Neuronal stem cell (in vitro differentiated cells): ENCODE measurements around the gene SERPINA3.

ENCODE experiments used
- DNase-seq: peaks from one replicate; pipeline ENCODE4 v3.0.0-alpha.2; 2013; ENCODE audit warnings: low spot score
- H2AFZ ChIP-seq: one replicate; pipeline ENCODE4 v1.6.1; 2013; ENCODE audit warnings: mild to moderate bottlenecking, low read length, inconsistent platforms
- H2AK5ac ChIP-seq: 2 replicates; pipeline ENCODE4 v1.6.1; 2013; ENCODE audit warnings: low read depth, mild to moderate bottlenecking, inconsistent platforms, low read length, moderate library complexity, mixed read lengths
- H2BK120ac ChIP-seq: 2 replicates; pipeline ENCODE4 v1.6.1; 2013; ENCODE audit warnings: low read depth, mild to moderate bottlenecking, inconsistent platforms, low read length, moderate library complexity, mixed read lengths
- H2BK12ac ChIP-seq: one replicate; pipeline ENCODE4 v1.6.1; 2013; ENCODE audit warnings: low read length, inconsistent platforms
- H2BK15ac ChIP-seq: 2 replicates; pipeline ENCODE4 v1.6.1; 2013; ENCODE audit warnings: mild to moderate bottlenecking, low read length, inconsistent platforms, mixed read lengths
- H2BK5ac ChIP-seq: one replicate; pipeline ENCODE4 v1.6.1; 2013; ENCODE audit warnings: inconsistent platforms, mild to moderate bottlenecking, low read length, moderate library complexity
- H3K14ac ChIP-seq: one replicate; pipeline ENCODE4 v1.6.1; 2013; ENCODE audit warnings: low read length, inconsistent platforms
- H3K18ac ChIP-seq: 2 replicates; pipeline ENCODE4 v1.6.1; 2013; ENCODE audit warnings: low read length, inconsistent platforms
- H3K23ac ChIP-seq: 2 replicates; pipeline ENCODE4 v1.6.1; 2013; ENCODE audit warnings: low read depth, mild to moderate bottlenecking, mixed read lengths, low read length, inconsistent platforms; ENCODE audit not compliant: poor library complexity
- H3K27ac ChIP-seq: replicated peaks from 3 replicates; pipeline ENCODE4 v1.5.1; 2013; ENCODE audit warnings: low read length, inconsistent platforms
- H3K27me3 ChIP-seq, 3 experiments: 2 replicates each; pipeline ENCODE4 v1.6.1; 2013; ENCODE audit warnings: low read length in 3 of 3, mild to moderate bottlenecking in 2 of 3, inconsistent platforms in 1 of 3, low read depth in 1 of 3, mixed read lengths in 1 of 3, moderate library complexity in 1 of 3; ENCODE audit not compliant: control insufficient read depth in 3 of 3, insufficient read depth in 3 of 3
- H3K36me3 ChIP-seq, 2 donors: replicated peaks in 1 of 2; 2 replicates each; pipeline ENCODE4 v1.6.1; 2013; ENCODE audit warnings: low read length in 2 of 2; ENCODE audit not compliant: control insufficient read depth in 2 of 2, insufficient read depth in 2 of 2
- H3K4ac ChIP-seq: 2 replicates; pipeline ENCODE4 v1.6.1; 2013; ENCODE audit warnings: inconsistent platforms, mild to moderate bottlenecking, low read length, moderate library complexity
- H3K4me1 ChIP-seq, 2 donors: 1 replicate in 1 of 2; 2 replicates in 1 of 2; pipeline ENCODE4 v1.6.1; 2013; ENCODE audit warnings: low read length in 2 of 2, low read depth in 1 of 2; ENCODE audit not compliant: control insufficient read depth in 2 of 2, insufficient read depth in 1 of 2
- H3K4me2 ChIP-seq: one replicate; pipeline ENCODE4 v1.6.1; 2013; ENCODE audit warnings: mild to moderate bottlenecking, low read length, inconsistent platforms; ENCODE audit not compliant: insufficient read depth, poor library complexity, severe bottlenecking
- H3K4me3 ChIP-seq, 2 donors: 2 replicates each; pipeline ENCODE4 v1.5.1; 2013; ENCODE audit warnings: low read length in 2 of 2, mild to moderate bottlenecking in 2 of 2, inconsistent platforms in 1 of 2, moderate library complexity in 1 of 2
- H3K79me1 ChIP-seq: one replicate; pipeline ENCODE4 v1.6.1; 2013; ENCODE audit warnings: low read depth, mild to moderate bottlenecking, inconsistent platforms, low read length, moderate library complexity
- H3K9ac ChIP-seq: one replicate; pipeline ENCODE4 v1.6.1; 2013; ENCODE audit warnings: mild to moderate bottlenecking, low read depth, low read length, inconsistent platforms; ENCODE audit not compliant: poor library complexity
- H3K9me3 ChIP-seq, 2 donors: replicated peaks in 1 of 2; 2 replicates each; pipeline versions ENCODE3 to v1.6.1; 2013; ENCODE audit warnings: low read length in 2 of 2, mild to moderate bottlenecking in 2 of 2, inconsistent platforms in 1 of 2, low read depth in 1 of 2, mixed read lengths in 1 of 2, moderate library complexity in 1 of 2; ENCODE audit not compliant: control insufficient read depth in 2 of 2, insufficient read depth in 1 of 2
- H4K8ac ChIP-seq: one replicate; pipeline ENCODE4 v1.6.1; 2013; ENCODE audit warnings: low read depth, mild to moderate bottlenecking, inconsistent platforms, low read length, moderate library complexity
- H4K91ac ChIP-seq: one replicate; pipeline ENCODE4 v1.6.1; 2013; ENCODE audit warnings: low read length, low read depth, mild to moderate bottlenecking, inconsistent platforms; ENCODE audit not compliant: poor library complexity
- WGBS, 2 donors: extraction: QIAGEN DNeasy Blood & Tissue Kit; methylation state at CpG; one replicate each; pipeline ENCODE4 v1.1.7; 2013; ENCODE audit warnings: missing lambda C conversion rate in 2 of 2, mixed read lengths in 1 of 2; ENCODE audit not compliant: insufficient read length in 2 of 2, insufficient replicate concordance in 1 of 2; ENCODE audit errors: extremely low coverage in 2 of 2; 5-methylcytosine and 5-hydroxymethylcytosine counted together

The SERPINA3 gene

DNA sequence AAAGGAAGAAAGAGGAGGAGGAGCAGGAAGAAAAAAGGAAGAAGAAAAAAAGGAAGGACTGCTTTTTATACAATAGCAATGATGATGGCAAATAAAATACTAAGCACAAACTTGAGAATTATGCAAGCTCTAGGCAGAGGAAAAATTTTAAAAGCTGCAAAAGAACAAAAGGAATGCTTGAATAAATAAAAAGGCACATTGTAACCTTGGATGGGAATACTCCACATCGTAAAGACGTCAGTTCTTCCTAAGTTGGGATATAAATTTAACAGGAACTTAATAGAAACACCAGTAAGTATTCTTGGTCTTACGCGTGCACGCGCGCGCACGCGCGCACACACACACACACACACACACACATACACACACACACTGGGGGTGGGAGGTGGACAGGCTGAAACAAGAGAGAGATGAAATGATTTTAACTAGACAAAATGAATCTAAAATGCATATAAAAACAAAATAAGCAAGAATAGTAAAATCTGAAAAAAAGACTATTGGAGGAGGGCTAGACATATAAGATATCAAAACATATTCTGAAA is 43.0 kb downstream of the SERPINA3 start:
- H3K14ac ChIP-seq = no peak overlapping the region
- no peak overlapping the region for H2BK5ac ChIP-seq
- no peak overlapping the region for H2AK5ac ChIP-seq
- H3K9me3 ChIP-seq = no peaks in the 10 kb centered on the region
- no peak for DNase-seq
- no peak overlapping the region for H2AFZ ChIP-seq
- H3K27me3 ChIP-seq = peaks cover 0 to 2% (median 0%) of the 10 kb centered on the region in 3 experiments
- H3K27ac ChIP-seq = no peak overlapping the region
- H4K91ac ChIP-seq = no peak overlapping the region
- H3K4ac ChIP-seq = no peak overlapping the region
- no peaks in the 10 kb centered on the region for H3K36me3 ChIP-seq
- H2BK15ac ChIP-seq = no peak overlapping the region
- no peak overlapping the region for H2BK120ac ChIP-seq
- H2BK12ac ChIP-seq = no peak overlapping the region
- no peak overlapping the region for H3K18ac ChIP-seq
- H3K4me1 ChIP-seq = peaks cover 0 to 4% of the 10 kb centered on the region in 2 donors
- H4K8ac ChIP-seq = no peak overlapping the region
- H3K23ac ChIP-seq = no peak overlapping the region
- no peak overlapping the region for H3K4me3 ChIP-seq
- WGBS, 2 donors = no CpG with 5 or more reads among the region's 11 CpGs
- no peak overlapping the region for H3K9ac ChIP-seq
- no peaks in the 10 kb centered on the region for H3K79me1 ChIP-seq
- H3K4me2 ChIP-seq = no peak overlapping the region

DNA sequence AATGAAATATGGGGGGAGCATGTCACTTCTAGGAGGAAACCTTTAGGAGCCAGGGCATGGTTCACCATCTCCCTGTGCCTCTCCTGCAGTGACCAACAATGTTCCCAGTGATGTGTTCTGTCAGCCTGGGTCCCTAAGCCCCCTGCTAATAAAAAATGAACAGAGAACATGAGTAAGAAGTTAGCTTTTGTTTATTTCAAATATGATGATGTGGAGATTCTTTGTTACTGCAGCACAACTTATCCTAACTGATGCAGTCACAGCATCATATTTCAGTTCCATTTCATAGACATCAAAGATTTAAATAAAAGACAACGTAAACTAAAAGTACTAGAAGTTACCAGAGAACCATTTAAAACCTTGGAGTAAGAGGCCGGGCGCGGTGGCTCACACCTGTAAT is 43.9 kb downstream of the SERPINA3 start:
- Histone ChIP-seq H2BK120ac (no peak overlapping the region), H3K9me3 (no peaks in the 10 kb centered on the region), H3K4me2 (no peak overlapping the region), H3K4me1 (peaks cover 0 to 1% of the 10 kb centered on the region in 2 donors), H2AFZ (no peak overlapping the region), H3K27ac (no peak overlapping the region), H3K23ac (no peak overlapping the region), H3K14ac (no peak overlapping the region), H2BK15ac (no peak overlapping the region), H3K4me3 (no peak overlapping the region), H2BK12ac (no peak overlapping the region), H3K36me3 (no peaks in the 10 kb centered on the region), H3K27me3 (no peaks in the 10 kb centered on the region), H2AK5ac (no peak overlapping the region), H3K4ac (no peak overlapping the region), H2BK5ac (no peak overlapping the region), H3K79me1 (no peaks in the 10 kb centered on the region), H4K8ac (no peak overlapping the region), H4K91ac (no peak overlapping the region), H3K9ac (no peak overlapping the region), H3K18ac (no peak overlapping the region)
- WGBS, 2 donors = no CpG with 5 or more reads among the region's 4 CpGs
- DNase-seq = no peak

DNA sequence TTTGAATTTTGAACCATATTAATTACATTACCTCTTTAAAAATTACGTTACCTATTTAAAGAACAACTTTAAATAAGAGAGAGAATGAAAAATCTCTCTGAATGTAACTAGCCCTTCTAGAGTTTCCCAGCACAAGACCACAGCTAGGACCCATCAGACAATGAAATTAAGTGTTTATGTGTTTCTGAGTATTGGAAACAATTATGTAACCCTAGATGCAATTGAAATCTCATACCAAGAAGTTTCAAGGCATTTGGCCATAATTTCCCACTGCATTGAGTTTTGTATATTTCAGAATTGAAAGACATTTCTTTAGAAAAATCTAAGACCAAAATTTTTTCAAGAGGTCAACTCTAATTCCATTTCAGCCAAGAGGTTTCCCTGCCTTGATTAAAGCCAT is 47.1 kb downstream of the SERPINA3 start:
- H3K14ac ChIP-seq = no peak overlapping the region
- no peak overlapping the region for H2AK5ac ChIP-seq
- H3K18ac ChIP-seq = no peak overlapping the region
- H3K4me3 ChIP-seq = no peak overlapping the region
- H3K27ac ChIP-seq = no peak overlapping the region
- WGBS, 2 donors = no CpG with 5 or more reads among the region's 1 CpG
- H3K36me3 ChIP-seq = no peaks in the 10 kb centered on the region
- no peak overlapping the region for H3K23ac ChIP-seq
- no peak overlapping the region for H2AFZ ChIP-seq
- no peaks in the 10 kb centered on the region for H3K4me1 ChIP-seq
- DNase-seq = no peak
- no peak overlapping the region for H2BK12ac ChIP-seq
- no peaks in the 10 kb centered on the region for H3K79me1 ChIP-seq
- H2BK5ac ChIP-seq = no peak overlapping the region
- H4K8ac ChIP-seq = no peak overlapping the region
- no peak overlapping the region for H4K91ac ChIP-seq
- H3K4me2 ChIP-seq = no peak overlapping the region
- no peak overlapping the region for H2BK120ac ChIP-seq
- no peak overlapping the region for H2BK15ac ChIP-seq
- H3K27me3 ChIP-seq = no peaks in the 10 kb centered on the region
- H3K9ac ChIP-seq = no peak overlapping the region
- H3K4ac ChIP-seq = no peak overlapping the region
- peaks cover 0 to 2% of the 10 kb centered on the region in 2 donors for H3K9me3 ChIP-seq

DNA sequence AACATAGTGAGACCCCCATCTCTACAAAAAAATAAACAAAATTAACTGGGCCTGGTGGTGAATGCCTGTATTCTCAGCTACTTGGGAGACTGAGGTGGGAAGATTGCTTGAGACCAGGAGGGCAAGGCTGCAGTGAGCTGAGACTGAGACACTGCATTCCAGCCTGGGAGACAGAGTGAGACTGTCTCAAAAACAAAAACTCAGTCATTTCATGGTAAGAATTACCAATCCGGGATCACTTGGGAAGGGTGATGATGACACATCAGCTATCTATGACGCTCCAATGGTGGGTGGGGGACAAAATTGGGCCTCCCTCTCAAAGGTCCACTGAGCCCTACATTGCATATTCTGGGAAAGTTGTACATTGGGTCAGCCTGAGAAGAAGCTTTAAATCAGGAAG is 47.7 kb downstream of the SERPINA3 start:
- no peak overlapping the region for H2AK5ac ChIP-seq
- H3K4ac ChIP-seq = no peak overlapping the region
- H3K9ac ChIP-seq = no peak overlapping the region
- no peak overlapping the region for H4K91ac ChIP-seq
- no peak overlapping the region for H2AFZ ChIP-seq
- H2BK120ac ChIP-seq = no peak overlapping the region
- H3K4me2 ChIP-seq = no peak overlapping the region
- H3K27ac ChIP-seq = no peak overlapping the region
- no peak overlapping the region for H2BK15ac ChIP-seq
- H3K4me1 ChIP-seq = no peaks in the 10 kb centered on the region
- H3K4me3 ChIP-seq = no peak overlapping the region
- no CpG with 5 or more reads among the region's 2 CpGs for WGBS, 2 donors
- H3K23ac ChIP-seq = no peak overlapping the region
- H2BK5ac ChIP-seq = no peak overlapping the region
- no peak overlapping the region for H2BK12ac ChIP-seq
- H3K9me3 ChIP-seq = peaks cover 0 to 2% of the 10 kb centered on the region in 2 donors
- no peak overlapping the region for H3K14ac ChIP-seq
- H3K18ac ChIP-seq = no peak overlapping the region
- H3K27me3 ChIP-seq = no peaks in the 10 kb centered on the region
- H3K36me3 ChIP-seq = no peaks in the 10 kb centered on the region
- DNase-seq = no peak
- no peak overlapping the region for H4K8ac ChIP-seq
- no peaks in the 10 kb centered on the region for H3K79me1 ChIP-seq
